HG03432 (cell line): Measurements from ENCODE around the gene PKNOX1.
"Not testable (repeated sequence)": the region's sequence is repeated elsewhere in the genome, so short reads cannot be mapped to it uniquely, and the experiment has no call there.

Source experiments
- ATAC-seq: cut with Tn5 transposase; IDR thresholded peaks from one replicate; pipeline ENCODE4 v1.9.1; 2021; ENCODE audit warnings: mild to moderate bottlenecking, moderate library complexity; ENCODE audit not compliant: unreplicated experiment

Gene PKNOX1

GRCh38 chr21:43016728-43017127 is 42.4 kb downstream of the PKNOX1 start:
- no peak for ATAC-seq

GRCh38 chr21:43018519-43018918 is 44.2 kb downstream of the PKNOX1 start:
- no peak for ATAC-seq

GRCh38 chr21:43020177-43020576 is 45.8 kb downstream of the PKNOX1 start:
- no peak for ATAC-seq

GRCh38 chr21:43020771-43021170 is 46.4 kb downstream of the PKNOX1 start:
- ATAC-seq, result no peak

GRCh38 chr21:43021191-43021590 is 46.8 kb downstream of the PKNOX1 start:
- ATAC-seq, result no peak

- no peak for ATAC-seq
Observed at GRCh38 chr21:43021756-43022600, 47.6 kb downstream of the PKNOX1 start.

- no peak for ATAC-seq
Observed at GRCh38 chr21:43023175-43023574, 48.8 kb downstream of the PKNOX1 start.

- no peak for ATAC-seq
Observed at GRCh38 chr21:43024439-43025136, 50.2 kb downstream of the PKNOX1 start.

GRCh38 chr21:43025636-43026180 is 51.3 kb downstream of the PKNOX1 start:
- no peak for ATAC-seq

GRCh38 chr21:43027846-43028731 is 53.7 kb downstream of the PKNOX1 start:
- ATAC-seq, result no peak

GRCh38 chr21:43029785-43030184 is 55.4 kb downstream of the PKNOX1 start:
- ATAC-seq, result no peak

GRCh38 chr21:43031121-43031619 is 56.8 kb downstream of the PKNOX1 start:
- no peak for ATAC-seq

- ATAC-seq, result no peak
Observed at GRCh38 chr21:43034101-43034500, 59.7 kb downstream of the PKNOX1 start.

- no peak for ATAC-seq
Observed at GRCh38 chr21:43034826-43035225, 60.5 kb downstream of the PKNOX1 start.

GRCh38 chr21:43036889-43037288 is 62.5 kb downstream of the PKNOX1 start:
- ATAC-seq, result not testable (repeated sequence)

GRCh38 chr21:43037918-43038658 is 63.7 kb downstream of the PKNOX1 start:
- ATAC-seq, result not testable (repeated sequence)

- ATAC-seq, result not testable (repeated sequence)
Observed at GRCh38 chr21:43038659-43039044, 64.3 kb downstream of the PKNOX1 start.

GRCh38 chr21:43042169-43042568 is 67.8 kb downstream of the PKNOX1 start:
- not testable (repeated sequence) for ATAC-seq

GRCh38 chr21:43043291-43043690 is 68.9 kb downstream of the PKNOX1 start:
- not testable (repeated sequence) for ATAC-seq

GRCh38 chr21:43044547-43044946 is 70.2 kb downstream of the PKNOX1 start:
- not testable (repeated sequence) for ATAC-seq
